HCT116 (cell line): ENCODE measurements around the gene SDK1. TPM values are rescaled to one million over a fixed set of nuclear protein-coding genes. Genes with fewer than 3 reads are reported as not detected.

ENCODE experiments used
- ATAC-seq: fragments of 200-7000 bp; cut with Tn5 transposase; 2 replicates; pipeline ENCODE4 v1.9.1; 2020; ENCODE audit warnings: mild to moderate bottlenecking, moderate library complexity
- BruUV-seq: library from RNA; stranded (reverse); fragments of 400-500 nt; replicated peaks from 2 replicates; lab custom pipeline; 2021; lab: Mats Ljungman, UMichigan
- CTCF ChIA-PET: fragments of 300-600 bp; sonication (Branson Sonifier 250); formaldehyde crosslinking; loops from one replicate; lab custom pipeline; 2021; ENCODE audit warnings: antibody characterized with exemption; lab: Charles Lee
- POLR2A ChIA-PET: fragments of 300-600, 350-600 bp; sonication (Branson Sonifier 250); formaldehyde crosslinking; loops from one replicate; lab custom pipeline; 2021; ENCODE audit warnings: antibody characterized with exemption; lab: Charles Lee
- RAD21 ChIA-PET, 2 experiments: fragments of 300-600 bp; sonication (Branson Sonifier 250); formaldehyde crosslinking; loops; one replicate each; lab custom pipeline; 2023; ENCODE audit warnings: low total read pairs in 2 of 2; ENCODE audit not compliant: uncharacterized antibody in 2 of 2, unreplicated experiment in 2 of 2, low non-redundant PET in 1 of 2; lab: Charles Lee
- DNase-seq: peaks from one replicate; pipeline ENCODE4 v3.0.0-alpha.2; 2010; ENCODE audit warnings: low read depth, low spot score
- H2AFZ ChIP-seq: fragments of 200-600 bp; shearing (Covaris generic), sonication (generic); 2 replicates; pipeline ENCODE4 v1.6.1; 2017; ENCODE audit warnings: low read depth, mixed run types, mixed read lengths, antibody characterized with exemption, low read length; ENCODE audit not compliant: poor library complexity, severe bottlenecking
- H3K27ac ChIP-seq: 2 replicates; pipeline ENCODE4 v1.5.1; 2012; ENCODE audit warnings: low read depth, low read length
- H3K27me3 ChIP-seq: fragments of 200-600 bp; sonication (generic); 2 replicates; pipeline ENCODE4 v1.6.1; 2016; ENCODE audit warnings: mixed run types, low read length, mixed read lengths; ENCODE audit not compliant: insufficient read depth
- H3K36me3 ChIP-seq, 2 experiments: fragments of 200-500 bp in 1 of 2; fragments of 200-600 bp in 1 of 2; sonication (Bioruptor generic) in 1 of 2; sonication (generic) in 1 of 2; 2 replicates each; pipeline versions ENCODE4 v1.5.1 to v1.6.1; 2014 to 2016; ENCODE audit warnings: low read length in 2 of 2, inconsistent platforms in 1 of 2, mixed read lengths in 1 of 2, mixed run types in 1 of 2; ENCODE audit not compliant: insufficient read depth in 2 of 2, control insufficient read depth in 1 of 2
- H3K4me1 ChIP-seq, 2 experiments: fragments of 200-600 bp in 1 of 2; sonication (generic) in 1 of 2; 2 replicates each; pipeline versions ENCODE4 v1.5.1 to v1.6.1; 2012 to 2017; ENCODE audit warnings: low read length in 2 of 2, inconsistent platforms in 1 of 2, mild to moderate bottlenecking in 1 of 2, mixed read lengths in 1 of 2, mixed run types in 1 of 2, moderate library complexity in 1 of 2; ENCODE audit not compliant: insufficient read depth in 2 of 2, control insufficient read depth in 1 of 2
- H3K4me2 ChIP-seq: fragments of 200-600 bp; sonication (generic); 2 replicates; pipeline ENCODE4 v1.6.1; 2017; ENCODE audit warnings: mixed run types, low read length, mixed read lengths
- H3K4me3 ChIP-seq, 2 experiments: fragments of 200-600 bp in 1 of 2; sonication (generic) in 1 of 2; replicated peaks in 1 of 2; 2 replicates each; pipeline ENCODE4 v1.5.1; 2011 to 2016; ENCODE audit warnings: low read length in 2 of 2, control low read depth in 1 of 2, low read depth in 1 of 2, mild to moderate bottlenecking in 1 of 2, mixed read lengths in 1 of 2, mixed run types in 1 of 2
- H3K79me2 ChIP-seq: fragments of 200-600 bp; sonication (generic); 2 replicates; pipeline ENCODE4 v1.6.1; 2017; ENCODE audit warnings: mild to moderate bottlenecking, mixed run types, low read length, moderate library complexity, mixed read lengths; ENCODE audit not compliant: insufficient read depth
- H3K9ac ChIP-seq: fragments of 200-600 bp; sonication (generic); 2 replicates; pipeline ENCODE4 v1.6.1; 2016; ENCODE audit warnings: low read length, mixed read lengths
- H3K9me2 ChIP-seq: fragments of 200-600 bp; sonication (generic), shearing (Covaris generic); 2 replicates; pipeline ENCODE4 v1.6.1; 2017; ENCODE audit warnings: mixed run types, mild to moderate bottlenecking, moderate library complexity; ENCODE audit not compliant: insufficient read depth
- H3K9me3 ChIP-seq, 2 experiments: fragments of 200-500 bp in 1 of 2; fragments of 200-600 bp in 1 of 2; sonication (Bioruptor generic) in 1 of 2; sonication (generic) in 1 of 2; 2 replicates each; pipeline ENCODE4 v1.6.1; 2014 to 2017; ENCODE audit warnings: low read length in 2 of 2, mixed read lengths in 2 of 2, inconsistent platforms in 1 of 2, low read depth in 1 of 2, mild to moderate bottlenecking in 1 of 2, mixed run types in 1 of 2, moderate library complexity in 1 of 2; ENCODE audit not compliant: control insufficient read depth in 1 of 2, insufficient read depth in 1 of 2
- H4K20me1 ChIP-seq: fragments of 200-600 bp; sonication (generic), shearing (Covaris generic); 2 replicates; pipeline ENCODE4 v1.6.1; 2017; ENCODE audit warnings: mixed run types, mild to moderate bottlenecking, moderate library complexity; ENCODE audit not compliant: insufficient read depth
- CEBPB ChIP-seq: IDR thresholded peaks from 2 replicates; pipeline ENCODE4 v1.6.1; 2012; ENCODE audit warnings: low read depth
- ELF1 ChIP-seq: IDR thresholded peaks from 2 replicates; pipeline ENCODE4 v1.6.1; 2012; ENCODE audit warnings: low read depth, borderline replicate concordance
- EZH2 ChIP-seq: fragments of 200-600 bp; sonication (generic); IDR thresholded peaks from 2 replicates; pipeline ENCODE4 v1.6.1; 2017; ENCODE audit warnings: antibody characterized with exemption, mixed run types
- JUND ChIP-seq: IDR thresholded peaks from 2 replicates; pipeline ENCODE4 v1.6.1; 2012
- POLR2A ChIP-seq: IDR thresholded peaks from 2 replicates; pipeline ENCODE4 v1.7.0; 2011; ENCODE audit warnings: borderline replicate concordance; ENCODE audit not compliant: insufficient read depth, insufficient read length; ENCODE audit errors: extremely low read depth
- POLR2AphosphoS5 ChIP-seq: IDR thresholded peaks from 2 replicates; pipeline ENCODE4 v1.6.1; 2011; ENCODE audit warnings: mild to moderate bottlenecking, low read depth, low read length, moderate library complexity
- SIN3A ChIP-seq: IDR thresholded peaks from 2 replicates; pipeline ENCODE4 v1.6.1; 2012; ENCODE audit warnings: low read depth
- SP1 ChIP-seq: IDR thresholded peaks from 2 replicates; pipeline ENCODE4 v1.6.1; 2012; ENCODE audit warnings: low read depth
- SRF ChIP-seq: IDR thresholded peaks from 2 replicates; pipeline ENCODE4 v1.6.1; 2012; ENCODE audit warnings: low read depth
- ZFX ChIP-seq: fragments of 450-650 bp; IDR thresholded peaks from 2 replicates; pipeline ENCODE4 v1.6.1; 2017
- ZNF274 ChIP-seq: fragments of 200-500 bp; sonication (Bioruptor generic); IDR thresholded peaks from 2 replicates; pipeline ENCODE4 v1.6.1; 2014; ENCODE audit warnings: mild to moderate bottlenecking, low read depth, low read length, inconsistent platforms
- intact Hi-C: fragments of 100-400 bp; cut with micrococcal nuclease; formaldehyde crosslinking; loops from 2 replicates; pipeline ENCODE4 v1.10.0; 2022
- total RNA-seq: library from RNA; stranded (reverse); gene quantifications from one replicate; pipeline ENCODE4 v1.2.1, GENCODE V29; 2021; ENCODE audit not compliant: unreplicated experiment
- TF ChIP-seq, protein P1 (sequence below): IDR thresholded peaks from 2 replicates; pipeline ENCODE4 v1.6.1; 2012
- TF ChIP-seq, protein P2 (sequence below): IDR thresholded peaks from 2 replicates; pipeline ENCODE4 v1.6.1; 2012; ENCODE audit warnings: low read depth
- TF ChIP-seq, protein P3 (sequence below): IDR thresholded peaks from 2 replicates; pipeline ENCODE4 v1.6.1; 2011; ENCODE audit warnings: mild to moderate bottlenecking, low read length, moderate library complexity; ENCODE audit not compliant: insufficient replicate concordance; ENCODE audit errors: extremely low read depth

The SDK1 gene
- total RNA-seq, 1 experiment from 2014 or later: 0.05 TPM

- Histone ChIP-seq H4K20me1 (no peaks in the 10 kb centered on the region; the same call in 1 of the 2 replicates), H3K9ac (no peak overlapping the region), H3K27me3 (peaks cover 80% of the 10 kb centered on the region), H3K36me3 (no peaks in the 10 kb centered on the region), H3K27ac (no peak overlapping the region), H2AFZ (no peak overlapping the region), H3K9me3 (no peaks in the 10 kb centered on the region)
- no TSS peak for BruUV-seq
- ChIA-PET RAD21 (no interaction called here), POLR2A (no interaction called here)
- intact Hi-C loops: no loop called here
- ATAC-seq (no peak), DNase-seq (no peak)
- TF ChIP-seq POLR2AphosphoS5 (no peak), ZNF274 (no peak), CEBPB (no peak)
- TF ChIP-seq, protein P1, sequence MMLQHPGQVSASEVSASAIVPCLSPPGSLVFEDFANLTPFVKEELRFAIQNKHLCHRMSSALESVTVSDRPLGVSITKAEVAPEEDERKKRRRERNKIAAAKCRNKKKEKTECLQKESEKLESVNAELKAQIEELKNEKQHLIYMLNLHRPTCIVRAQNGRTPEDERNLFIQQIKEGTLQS: no peak
- TF ChIP-seq, all 23 proteins: peak for 0
- Histone ChIP-seq H3K79me2 (no peaks in the 10 kb centered on the region), H3K4me1 (no peaks in the 10 kb centered on the region), H3K9me2 (no peaks in the 10 kb centered on the region), H3K4me2 (no peak overlapping the region), H3K4me3 (no peak overlapping the region)
- CTCF ChIA-PET: no interaction called here
Observed at GRCh38 chr7:3370068-3370830, 69.2 kb downstream of the SDK1 start.

GRCh38 chr7:3370921-3371320 is 69.9 kb downstream of the SDK1 start:
- CTCF ChIA-PET: no interaction called here
- POLR2A ChIA-PET: no interaction called here
- Histone ChIP-seq H3K4me1 (no peaks in the 10 kb centered on the region), H2AFZ (no peak overlapping the region), H3K9ac (no peak overlapping the region), H4K20me1 (no peaks in the 10 kb centered on the region; the same call in 1 of the 2 replicates), H3K4me3 (no peak overlapping the region), H3K27ac (no peak overlapping the region), H3K36me3 (no peaks in the 10 kb centered on the region), H3K9me2 (no peaks in the 10 kb centered on the region), H3K9me3 (no peaks in the 10 kb centered on the region)
- BruUV-seq: no TSS peak
- RAD21 ChIA-PET: no interaction called here
- intact Hi-C loops: no loop called here
- no peak for TF ChIP-seq CEBPB
- no peak for TF ChIP-seq ELF1
- TF ChIP-seq SP1: no peak
- TF ChIP-seq JUND: no peak
- TF ChIP-seq, protein P2, sequence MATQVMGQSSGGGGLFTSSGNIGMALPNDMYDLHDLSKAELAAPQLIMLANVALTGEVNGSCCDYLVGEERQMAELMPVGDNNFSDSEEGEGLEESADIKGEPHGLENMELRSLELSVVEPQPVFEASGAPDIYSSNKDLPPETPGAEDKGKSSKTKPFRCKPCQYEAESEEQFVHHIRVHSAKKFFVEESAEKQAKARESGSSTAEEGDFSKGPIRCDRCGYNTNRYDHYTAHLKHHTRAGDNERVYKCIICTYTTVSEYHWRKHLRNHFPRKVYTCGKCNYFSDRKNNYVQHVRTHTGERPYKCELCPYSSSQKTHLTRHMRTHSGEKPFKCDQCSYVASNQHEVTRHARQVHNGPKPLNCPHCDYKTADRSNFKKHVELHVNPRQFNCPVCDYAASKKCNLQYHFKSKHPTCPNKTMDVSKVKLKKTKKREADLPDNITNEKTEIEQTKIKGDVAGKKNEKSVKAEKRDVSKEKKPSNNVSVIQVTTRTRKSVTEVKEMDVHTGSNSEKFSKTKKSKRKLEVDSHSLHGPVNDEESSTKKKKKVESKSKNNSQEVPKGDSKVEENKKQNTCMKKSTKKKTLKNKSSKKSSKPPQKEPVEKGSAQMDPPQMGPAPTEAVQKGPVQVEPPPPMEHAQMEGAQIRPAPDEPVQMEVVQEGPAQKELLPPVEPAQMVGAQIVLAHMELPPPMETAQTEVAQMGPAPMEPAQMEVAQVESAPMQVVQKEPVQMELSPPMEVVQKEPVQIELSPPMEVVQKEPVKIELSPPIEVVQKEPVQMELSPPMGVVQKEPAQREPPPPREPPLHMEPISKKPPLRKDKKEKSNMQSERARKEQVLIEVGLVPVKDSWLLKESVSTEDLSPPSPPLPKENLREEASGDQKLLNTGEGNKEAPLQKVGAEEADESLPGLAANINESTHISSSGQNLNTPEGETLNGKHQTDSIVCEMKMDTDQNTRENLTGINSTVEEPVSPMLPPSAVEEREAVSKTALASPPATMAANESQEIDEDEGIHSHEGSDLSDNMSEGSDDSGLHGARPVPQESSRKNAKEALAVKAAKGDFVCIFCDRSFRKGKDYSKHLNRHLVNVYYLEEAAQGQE: no peak
- TF ChIP-seq EZH2: no peak
- no peak for TF ChIP-seq SIN3A
- TF ChIP-seq, protein P3, sequence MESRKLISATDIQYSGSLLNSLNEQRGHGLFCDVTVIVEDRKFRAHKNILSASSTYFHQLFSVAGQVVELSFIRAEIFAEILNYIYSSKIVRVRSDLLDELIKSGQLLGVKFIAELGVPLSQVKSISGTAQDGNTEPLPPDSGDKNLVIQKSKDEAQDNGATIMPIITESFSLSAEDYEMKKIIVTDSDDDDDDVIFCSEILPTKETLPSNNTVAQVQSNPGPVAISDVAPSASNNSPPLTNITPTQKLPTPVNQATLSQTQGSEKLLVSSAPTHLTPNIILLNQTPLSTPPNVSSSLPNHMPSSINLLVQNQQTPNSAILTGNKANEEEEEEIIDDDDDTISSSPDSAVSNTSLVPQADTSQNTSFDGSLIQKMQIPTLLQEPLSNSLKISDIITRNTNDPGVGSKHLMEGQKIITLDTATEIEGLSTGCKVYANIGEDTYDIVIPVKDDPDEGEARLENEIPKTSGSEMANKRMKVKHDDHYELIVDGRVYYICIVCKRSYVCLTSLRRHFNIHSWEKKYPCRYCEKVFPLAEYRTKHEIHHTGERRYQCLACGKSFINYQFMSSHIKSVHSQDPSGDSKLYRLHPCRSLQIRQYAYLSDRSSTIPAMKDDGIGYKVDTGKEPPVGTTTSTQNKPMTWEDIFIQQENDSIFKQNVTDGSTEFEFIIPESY: no peak
- no peak for TF ChIP-seq ZFX
- no peak for TF ChIP-seq POLR2A
- TF ChIP-seq POLR2AphosphoS5: no peak
- no peak for TF ChIP-seq SRF
- TF ChIP-seq, all 23 proteins: peak for 0
- DNase-seq (no peak), ATAC-seq (no peak)
- H3K27me3 ChIP-seq: peaks cover 86% of the 10 kb centered on the region
- H3K4me2 ChIP-seq: no peak overlapping the region
- H3K79me2 ChIP-seq: no peaks in the 10 kb centered on the region
